Suprapubic skin (tissue), 4 donors: ENCODE data around the gene GNAI2. TPM values are rescaled to one million over a fixed set of nuclear protein-coding genes. Genes with fewer than 3 reads are reported as not detected.

ENCODE experiments used
- DNase-seq, 2 donors: peaks; one replicate each; pipeline ENCODE4 v3.0.0-alpha.2; 2019; ENCODE audit warnings: low spot score in 2 of 2
- H3K27ac ChIP-seq: fragments of 200-600 bp; sonication (generic); one replicate; pipeline ENCODE4 v1.5.1; 2019
- H3K27me3 ChIP-seq: fragments of 200-600 bp; sonication (generic); one replicate; pipeline ENCODE4 v1.5.1; 2019
- H3K36me3 ChIP-seq: fragments of 200-600 bp; sonication (generic); one replicate; pipeline ENCODE4 v1.5.1; 2019
- H3K4me1 ChIP-seq: fragments of 200-600 bp; sonication (generic); one replicate; pipeline ENCODE4 v1.5.1; 2019
- H3K4me3 ChIP-seq: fragments of 200-600 bp; sonication (generic); one replicate; pipeline ENCODE4 v1.5.1; 2019; ENCODE audit warnings: mild to moderate bottlenecking
- H3K9me3 ChIP-seq: fragments of 200-600 bp; sonication (generic); one replicate; pipeline ENCODE4 v1.5.1; 2019
- CTCF ChIP-seq, 2 donors: fragments of 200-600 bp in 1 of 2; fragments of 450-650 bp in 1 of 2; sonication (generic) in 1 of 2; IDR thresholded peaks; one replicate each; pipeline ENCODE4 v1.5.1; 2016 to 2019; ENCODE audit warnings: antibody characterized with exemption in 2 of 2, mild to moderate bottlenecking in 1 of 2, moderate library complexity in 1 of 2
- EP300 ChIP-seq: sonication (generic); formaldehyde crosslinking; IDR thresholded peaks from one replicate; pipeline ENCODE4 v1.6.1; 2017; ENCODE audit warnings: antibody characterized with exemption
- POLR2A ChIP-seq, 2 donors: fragments of 450-650 bp; IDR thresholded peaks; one replicate each; pipeline ENCODE4 v1.6.1; 2017; ENCODE audit warnings: antibody characterized with exemption in 2 of 2, mild to moderate bottlenecking in 2 of 2, moderate library complexity in 2 of 2
- POLR2AphosphoS5 ChIP-seq, 3 donors: sonication (generic); formaldehyde crosslinking; IDR thresholded peaks; one replicate each; pipeline ENCODE4 v1.6.1; 2017; ENCODE audit warnings: antibody characterized with exemption in 3 of 3
- WGBS: methylation state at CpG from one replicate; pipeline ENCODE4 v1.1.5; 2018; 5-methylcytosine and 5-hydroxymethylcytosine counted together
- total RNA-seq, 4 donors: library from RNA; depleted of rRNA; stranded (reverse); fragments of >200 nt; gene quantifications; one replicate each; pipeline ENCODE4 v1.1.0, GENCODE V29; 2016

Gene GNAI2
- total RNA-seq, 4 donors from 2014 or later = 70.9 to 91.3 (median 76.7) TPM

DNA sequence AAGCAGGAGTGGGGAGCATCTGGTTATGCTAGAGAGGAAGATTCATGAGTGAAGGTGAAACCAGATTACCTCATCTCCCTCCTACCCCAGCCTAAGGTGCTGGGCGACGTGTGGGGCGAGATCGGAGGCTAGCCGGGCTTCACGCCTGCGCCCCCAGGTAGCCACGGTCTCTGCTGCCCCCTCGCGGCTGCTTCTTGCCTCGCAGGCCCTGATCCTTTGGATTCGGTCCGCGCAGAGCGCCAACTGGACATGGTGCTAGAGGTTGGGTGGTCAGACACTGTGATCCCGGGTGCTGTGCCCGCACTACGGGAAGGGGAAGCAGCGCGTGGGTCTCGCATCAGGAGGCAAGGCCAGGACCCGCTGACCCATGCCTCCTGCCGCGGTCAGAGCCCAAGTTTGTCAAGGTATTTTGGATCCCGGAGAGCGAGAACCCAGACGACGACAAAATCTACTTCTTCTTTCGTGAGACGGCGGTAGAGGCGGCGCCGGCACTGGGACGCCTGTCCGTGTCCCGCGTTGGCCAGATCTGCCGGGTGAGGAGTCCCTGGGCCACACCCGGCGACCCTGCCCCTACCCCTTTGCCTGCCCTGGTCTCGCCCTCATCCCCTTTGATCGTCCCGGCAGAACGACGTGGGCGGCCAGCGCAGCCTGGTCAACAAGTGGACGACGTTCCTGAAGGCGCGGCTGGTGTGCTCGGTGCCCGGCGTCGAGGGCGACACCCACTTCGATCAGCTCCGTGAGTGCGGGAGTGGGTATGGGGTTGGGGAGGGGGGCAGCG, 37.1 kb downstream of the GNAI2 start:
- TF ChIP-seq POLR2AphosphoS5 (IDR thresholded peaks at IDR 0.05) (peak in 2 of 3 donors; percentile 62 to 66), EP300 (no peak), CTCF (IDR thresholded peaks at IDR 0.05) (peak; percentile 97 to 99), POLR2A (IDR thresholded peaks at IDR 0.05) (no peak)
- Histone ChIP-seq H3K4me3 (peak overlapping the region; percentile 32), H3K4me1 (peaks cover 65% of the 10 kb centered on the region), H3K36me3 (no peaks in the 10 kb centered on the region), H3K9me3 (no peaks in the 10 kb centered on the region), H3K27me3 (peaks cover 23% of the 10 kb centered on the region), H3K27ac (no peak overlapping the region)
- WGBS = 4% methylated on average over 9 of the region's 61 CpGs
- peak; percentile 91 to 94 for DNase-seq

GRCh38 chr3:50273689-50274065, 37.7 kb downstream of the GNAI2 start:
- Histone ChIP-seq H3K27me3 (peaks cover 23% of the 10 kb centered on the region), H3K4me3 (peak overlapping the region; percentile 32), H3K36me3 (no peaks in the 10 kb centered on the region), H3K4me1 (peaks cover 59% of the 10 kb centered on the region), H3K27ac (no peak overlapping the region), H3K9me3 (no peaks in the 10 kb centered on the region)
- TF ChIP-seq POLR2AphosphoS5 (IDR thresholded peaks at IDR 0.05) (no peak), POLR2A (IDR thresholded peaks at IDR 0.05) (no peak), EP300 (no peak)
- no peak for DNase-seq
- 67% methylated on average over 11 of the region's 31 CpGs for WGBS

DNA sequence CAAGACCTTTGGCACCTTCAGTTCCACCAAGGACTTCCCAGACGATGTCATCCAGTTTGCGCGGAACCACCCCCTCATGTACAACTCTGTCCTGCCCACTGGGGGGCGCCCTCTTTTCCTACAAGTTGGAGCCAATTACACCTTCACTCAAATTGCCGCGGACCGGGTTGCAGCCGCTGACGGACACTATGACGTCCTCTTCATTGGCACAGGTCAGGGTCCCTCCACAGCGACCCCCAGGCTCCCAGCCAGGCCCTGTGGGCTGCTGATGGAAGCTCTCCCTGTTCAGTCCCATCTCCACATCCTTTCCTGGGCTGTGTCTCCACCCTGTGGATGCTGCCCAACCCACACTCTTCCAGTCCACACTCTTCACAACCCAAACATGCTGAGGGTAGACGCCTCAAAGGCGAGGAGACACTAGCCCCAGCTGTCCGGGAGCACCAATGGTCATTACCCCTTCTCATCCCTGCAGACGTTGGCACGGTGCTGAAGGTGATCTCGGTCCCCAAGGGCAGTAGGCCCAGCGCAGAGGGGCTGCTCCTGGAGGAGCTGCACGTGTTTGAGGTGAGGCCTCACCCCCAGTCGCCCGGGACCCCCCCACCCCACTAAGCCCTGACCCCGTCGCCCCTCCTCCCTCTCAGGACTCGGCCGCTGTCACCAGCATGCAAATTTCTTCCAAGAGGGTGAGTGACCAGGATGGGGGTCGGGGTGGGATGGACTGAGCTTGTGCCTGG, 38.5 kb downstream of the GNAI2 start:
- TF ChIP-seq POLR2A (IDR thresholded peaks at IDR 0.05) = no peak
- TF ChIP-seq CTCF (IDR thresholded peaks at IDR 0.05) = peak; percentile 43 to 78
- DNase-seq = peak; percentile 88 to 90
- Histone ChIP-seq H3K4me1 (peaks cover 51% of the 10 kb centered on the region), H3K36me3 (no peaks in the 10 kb centered on the region), H3K27me3 (peaks cover 23% of the 10 kb centered on the region), H3K4me3 (no peak overlapping the region), H3K9me3 (no peaks in the 10 kb centered on the region), H3K27ac (no peak overlapping the region)
- WGBS = 42% methylated on average over 17 of the region's 26 CpGs

- Histone ChIP-seq H3K4me3 (no peak overlapping the region), H3K27ac (no peak overlapping the region), H3K9me3 (no peaks in the 10 kb centered on the region), H3K27me3 (peaks cover 23% of the 10 kb centered on the region), H3K36me3 (no peaks in the 10 kb centered on the region), H3K4me1 (peaks cover 43% of the 10 kb centered on the region)
- no peak for DNase-seq
- WGBS = 30% methylated on average over 34 of the region's 65 CpGs
- TF ChIP-seq EP300 (no peak), POLR2A (IDR thresholded peaks at IDR 0.05) (no peak), CTCF (IDR thresholded peaks at IDR 0.05) (no peak), POLR2AphosphoS5 (IDR thresholded peaks at IDR 0.05) (no peak)
These were observed 39.4 kb downstream of the GNAI2 start for GRCh38 chr3:50275141-50275995.

DNA sequence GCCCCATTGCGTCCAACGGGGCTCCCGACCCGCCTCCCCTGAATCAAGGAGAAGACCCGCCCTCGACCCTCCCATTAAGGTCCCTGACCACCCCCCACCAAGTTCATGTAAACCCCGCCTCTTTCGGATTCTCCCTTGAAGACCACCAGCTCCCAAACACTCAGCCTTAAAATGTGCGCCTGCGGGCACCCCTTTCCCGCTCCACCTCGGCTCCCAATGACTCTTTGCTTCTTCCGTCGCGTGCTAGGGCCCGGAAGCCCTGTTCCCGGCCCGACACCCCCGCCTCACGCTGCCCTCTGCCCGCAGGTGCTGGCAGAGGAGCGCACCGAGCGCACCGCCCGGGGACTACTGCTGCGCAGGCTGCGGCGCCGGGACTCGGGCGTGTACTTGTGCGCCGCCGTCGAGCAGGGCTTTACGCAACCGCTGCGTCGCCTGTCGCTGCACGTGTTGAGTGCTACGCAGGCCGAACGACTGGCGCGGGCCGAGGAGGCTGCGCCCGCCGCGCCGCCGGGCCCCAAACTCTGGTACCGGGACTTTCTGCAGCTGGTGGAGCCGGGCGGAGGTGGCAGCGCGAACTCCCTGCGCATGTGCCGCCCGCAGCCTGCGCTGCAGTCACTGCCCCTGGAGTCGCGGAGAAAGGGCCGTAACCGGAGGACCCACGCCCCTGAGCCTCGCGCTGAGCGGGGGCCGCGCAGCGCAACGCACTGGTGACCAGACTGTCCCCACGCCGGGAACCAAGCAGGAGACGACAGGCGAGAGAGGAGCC, 40.2 kb downstream of the GNAI2 start:
- Histone ChIP-seq H3K27ac (no peak overlapping the region), H3K9me3 (no peaks in the 10 kb centered on the region), H3K4me3 (no peak overlapping the region), H3K4me1 (peaks cover 36% of the 10 kb centered on the region), H3K27me3 (peaks cover 23% of the 10 kb centered on the region), H3K36me3 (no peaks in the 10 kb centered on the region)
- DNase-seq = no peak
- no peak for TF ChIP-seq EP300
- TF ChIP-seq CTCF (IDR thresholded peaks at IDR 0.05) = no peak
- TF ChIP-seq POLR2A (IDR thresholded peaks at IDR 0.05) = no peak
- TF ChIP-seq POLR2AphosphoS5 (IDR thresholded peaks at IDR 0.05) = no peak
- 70% methylated on average over 41 of the region's 79 CpGs for WGBS
